ENCODE results near the gene BDP1.
"Not testable (repeated sequence)": the region's sequence is repeated elsewhere in the genome, so short reads cannot be mapped to it uniquely, and the experiment has no call there.

BDP1 gene
- 245 to 268 (median 254) reads per million in 3 experiments for total RNA-seq

- DNase-seq: peak; percentile 96
Observed at GRCh38 chr5:71455427-71456361, at the start of gene BDP1. BDP1 (plus strand) TSS chr5:71455651; CDS start chr5:71455878, 227 bp downstream.

GRCh38 chr5:71410088-71410487, 45.4 kb upstream of the BDP1 start:
- not testable (repeated sequence) for DNase-seq

- DNase-seq: not testable (repeated sequence)
Observed at GRCh38 chr5:71415626-71416025, 39.8 kb upstream of the BDP1 start.

GRCh38 chr5:71418026-71418425, 37.4 kb upstream of the BDP1 start:
- not testable (repeated sequence) for DNase-seq

- not testable (repeated sequence) for DNase-seq
Observed at GRCh38 chr5:71421278-71421677, 34.2 kb upstream of the BDP1 start.

- not testable (repeated sequence) for DNase-seq
Observed at GRCh38 chr5:71423896-71424295, 31.6 kb upstream of the BDP1 start.

GRCh38 chr5:71426686-71427474, 28.6 kb upstream of the BDP1 start:
- not testable (repeated sequence) for DNase-seq

- DNase-seq: not testable (repeated sequence)
Observed at GRCh38 chr5:71432410-71432809, 23.0 kb upstream of the BDP1 start.

GRCh38 chr5:71434825-71435224, 20.6 kb upstream of the BDP1 start:
- not testable (repeated sequence) for DNase-seq

GRCh38 chr5:71441564-71441963, 13.9 kb upstream of the BDP1 start:
- not testable (repeated sequence) for DNase-seq

- not testable (repeated sequence) for DNase-seq
Observed at GRCh38 chr5:71443891-71444290, 11.6 kb upstream of the BDP1 start.

- DNase-seq: not testable (repeated sequence)
Observed at GRCh38 chr5:71445015-71445414, 10.4 kb upstream of the BDP1 start.

- not testable (repeated sequence) for DNase-seq
Observed at GRCh38 chr5:71445523-71446152, 9.8 kb upstream of the BDP1 start.

- not testable (repeated sequence) for DNase-seq
Observed at GRCh38 chr5:71446540-71447216, 8.8 kb upstream of the BDP1 start.

GRCh38 chr5:71447218-71447808, 8.1 kb upstream of the BDP1 start:
- DNase-seq: peak; percentile 42

GRCh38 chr5:71452876-71453275, 2.6 kb upstream of the BDP1 start:
- DNase-seq: no peak

GRCh38 chr5:71454913-71455312, 538 bp upstream of the BDP1 start:
- no peak for DNase-seq

GRCh38 chr5:71456362-71456743, 902 bp downstream of the BDP1 start:
- no peak for DNase-seq

- no peak for DNase-seq
Observed at GRCh38 chr5:71457106-71457505, 1.7 kb downstream of the BDP1 start.

- no peak for DNase-seq
Observed at GRCh38 chr5:71460693-71461092, 5.2 kb downstream of the BDP1 start.

- no peak for DNase-seq
Observed at GRCh38 chr5:71461360-71461759, 5.9 kb downstream of the BDP1 start.

GRCh38 chr5:71471193-71471592, 15.7 kb downstream of the BDP1 start:
- no peak for DNase-seq
